ENCODE results near the gene SACM1L.

DNA sequence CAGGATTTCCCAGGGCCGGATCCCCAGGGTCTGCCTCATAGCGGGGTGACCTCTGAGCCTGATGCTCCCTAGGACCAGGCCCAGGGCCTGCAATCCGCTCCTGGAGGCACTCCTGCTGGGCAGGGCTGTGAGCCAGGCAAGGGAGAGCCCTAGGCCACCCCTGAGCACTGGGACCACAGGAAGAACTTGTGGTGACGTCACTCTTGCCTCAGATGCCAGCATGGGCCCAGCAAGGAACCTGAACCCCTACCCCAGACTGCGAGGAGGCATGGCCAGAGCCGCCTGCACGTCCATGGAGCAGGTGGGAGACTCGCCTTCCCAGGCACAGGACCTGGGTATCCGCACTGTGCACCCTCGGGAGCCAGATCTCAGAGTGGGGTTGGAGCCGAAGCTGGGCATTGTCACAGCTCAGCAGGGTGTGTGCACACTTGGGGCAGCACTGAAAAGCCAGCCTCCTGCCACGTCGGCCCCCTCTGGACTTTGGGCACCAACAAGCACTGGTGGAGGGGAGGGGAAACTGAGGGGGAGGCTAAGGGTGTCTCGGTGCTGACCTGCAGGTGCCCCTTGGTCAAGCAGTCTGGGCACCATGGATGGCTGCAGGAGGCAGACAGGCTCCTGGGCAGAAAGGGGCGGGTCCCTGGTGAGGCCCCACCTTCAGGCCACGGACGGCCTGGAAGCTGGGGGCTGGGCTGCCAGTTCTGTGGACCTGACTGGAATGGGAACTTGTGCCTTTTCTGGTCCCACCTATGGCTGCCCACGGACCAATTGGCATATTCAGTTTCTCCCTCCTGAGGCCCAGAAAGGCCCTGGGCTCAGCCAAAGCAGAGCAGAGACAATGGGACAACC is 57.8 kb downstream of the SACM1L start:
- TF ChIP-seq ZNF274 (IDR thresholded peaks at IDR 0.05; ENCODE audit: low read depth, low read length) (no peak), YY1 (IDR thresholded peaks at IDR 0.05; ENCODE audit: insufficient read depth, insufficient read length) (no peak), SUZ12 (IDR thresholded peaks at IDR 0.05; ENCODE audit: extremely low read depth, insufficient read depth, insufficient read length) (no peak)
